Activated CD8-positive, alpha-beta T cell treated with anti-CD3 and anti-CD28 coated beads for 36 hours (primary cell): ENCODE data around the gene WASHC1. TPM values are rescaled to one million over a fixed set of nuclear protein-coding genes. Genes with fewer than 3 reads are reported as not detected.
"Not testable (repeated sequence)": the region's sequence is repeated elsewhere in the genome, so short reads cannot be mapped to it uniquely, and the experiment has no call there.

Experiments used
- ATAC-seq: fragments of 200-7000 bp; cut with Tn5 transposase; one replicate; pipeline ENCODE4 v1.10.0; 2021; ENCODE audit warnings: mild to moderate bottlenecking, moderate library complexity
- CTCF ChIA-PET: fragments of 350-600 bp; sonication (Branson Sonifier 250); formaldehyde crosslinking; loops from one replicate; lab custom pipeline; 2021; ENCODE audit warnings: antibody characterized with exemption; lab: Charles Lee
- POLR2A ChIA-PET: fragments of 350-600 bp; sonication (Branson Sonifier 250); formaldehyde crosslinking; loops from one replicate; lab custom pipeline; 2021; ENCODE audit warnings: antibody characterized with exemption; lab: Charles Lee
- DNase-seq: peaks from one replicate; pipeline ENCODE4 v3.0.0-alpha.2; 2020
- H3K27ac Mint-ChIP-seq: one replicate; pipeline ENCODE4 v1.8.0; 2021; ENCODE audit warnings: mild to moderate bottlenecking, mixed read lengths
- H3K27me3 Mint-ChIP-seq: one replicate; pipeline ENCODE4 v1.8.0; 2021; ENCODE audit warnings: mixed read lengths
- H3K36me3 Mint-ChIP-seq: one replicate; pipeline ENCODE4 v1.8.0; 2021; ENCODE audit warnings: low read depth, mixed read lengths
- H3K4me1 Mint-ChIP-seq: one replicate; pipeline ENCODE4 v1.8.0; 2021; ENCODE audit warnings: low read depth, mixed read lengths
- H3K4me3 Mint-ChIP-seq: one replicate; pipeline ENCODE4 v1.8.0; 2021; ENCODE audit warnings: mild to moderate bottlenecking, moderate library complexity, mixed read lengths
- H3K9me3 Mint-ChIP-seq: one replicate; pipeline ENCODE4 v1.8.0; 2021; ENCODE audit warnings: mixed read lengths
- intact Hi-C: fragments of 100-400 bp; cut with micrococcal nuclease; formaldehyde crosslinking; loops from one replicate; pipeline ENCODE4 v1.10.0; 2022
- total RNA-seq, 2 experiments: library from RNA; stranded (reverse); gene quantifications; one replicate each; pipeline ENCODE4 v1.2.3, GENCODE V29; 2021

Gene WASHC1
- total RNA-seq, 2 experiments from 2014 or later: 18.0 to 20.3 TPM

- H3K4me1 Mint-ChIP-seq, H3K9me3 Mint-ChIP-seq, POLR2A ChIA-PET, H3K4me3 Mint-ChIP-seq, H3K36me3 Mint-ChIP-seq, intact Hi-C loops, CTCF ChIA-PET, ATAC-seq, DNase-seq, H3K27ac Mint-ChIP-seq, H3K27me3 Mint-ChIP-seq: not testable (repeated sequence)
These were observed 15.2 kb upstream of the WASHC1 start for GRCh38 chr9:44416-44815.

- CTCF ChIA-PET, DNase-seq, H3K9me3 Mint-ChIP-seq, POLR2A ChIA-PET, H3K4me3 Mint-ChIP-seq, H3K27ac Mint-ChIP-seq, H3K4me1 Mint-ChIP-seq, ATAC-seq, H3K27me3 Mint-ChIP-seq, H3K36me3 Mint-ChIP-seq, intact Hi-C loops: not testable (repeated sequence)
These were observed 14.4 kb upstream of the WASHC1 start for GRCh38 chr9:43636-44035.

- H3K4me1 Mint-ChIP-seq, POLR2A ChIA-PET, H3K27ac Mint-ChIP-seq, H3K27me3 Mint-ChIP-seq, ATAC-seq, DNase-seq, H3K4me3 Mint-ChIP-seq, intact Hi-C loops, H3K36me3 Mint-ChIP-seq, CTCF ChIA-PET, H3K9me3 Mint-ChIP-seq: not testable (repeated sequence)
These were observed 13.9 kb upstream of the WASHC1 start for GRCh38 chr9:43116-43515.

GRCh38 chr9:41819-42218 is 12.6 kb upstream of the WASHC1 start:
- H3K27ac Mint-ChIP-seq, H3K4me3 Mint-ChIP-seq, H3K27me3 Mint-ChIP-seq, CTCF ChIA-PET, ATAC-seq, H3K36me3 Mint-ChIP-seq, H3K9me3 Mint-ChIP-seq, DNase-seq, POLR2A ChIA-PET, H3K4me1 Mint-ChIP-seq, intact Hi-C loops: not testable (repeated sequence)

- H3K4me1 Mint-ChIP-seq, POLR2A ChIA-PET, H3K36me3 Mint-ChIP-seq, intact Hi-C loops, H3K9me3 Mint-ChIP-seq, CTCF ChIA-PET, H3K27me3 Mint-ChIP-seq, ATAC-seq, DNase-seq, H3K27ac Mint-ChIP-seq, H3K4me3 Mint-ChIP-seq: not testable (repeated sequence)
These were observed 12.0 kb upstream of the WASHC1 start for GRCh38 chr9:41261-41676.

GRCh38 chr9:32308-32707 is 3.1 kb upstream of the WASHC1 start:
- DNase-seq, H3K4me3 Mint-ChIP-seq, intact Hi-C loops, POLR2A ChIA-PET, H3K36me3 Mint-ChIP-seq, H3K27me3 Mint-ChIP-seq, H3K4me1 Mint-ChIP-seq, H3K9me3 Mint-ChIP-seq, H3K27ac Mint-ChIP-seq, CTCF ChIA-PET, ATAC-seq: not testable (repeated sequence)

GRCh38 chr9:28775-29174 is 481 bp downstream of the WASHC1 start:
- H3K36me3 Mint-ChIP-seq, H3K9me3 Mint-ChIP-seq, H3K27ac Mint-ChIP-seq, ATAC-seq, H3K4me1 Mint-ChIP-seq, intact Hi-C loops, POLR2A ChIA-PET, DNase-seq, CTCF ChIA-PET, H3K4me3 Mint-ChIP-seq, H3K27me3 Mint-ChIP-seq: not testable (repeated sequence)

- H3K27ac Mint-ChIP-seq: not testable (repeated sequence)
These were observed 7.6 kb downstream of the WASHC1 start for GRCh38 chr9:21621-22020.

GRCh38 chr9:16875-17274 is 12.4 kb downstream of the WASHC1 start:
- H3K4me1 Mint-ChIP-seq, H3K27ac Mint-ChIP-seq, ATAC-seq, H3K27me3 Mint-ChIP-seq, H3K4me3 Mint-ChIP-seq, DNase-seq, H3K9me3 Mint-ChIP-seq, H3K36me3 Mint-ChIP-seq, POLR2A ChIA-PET, intact Hi-C loops, CTCF ChIA-PET: not testable (repeated sequence)

More at GRCh38 chr9:21621-22020, 7.6 kb downstream of the WASHC1 start:
- H3K27me3 Mint-ChIP-seq, H3K36me3 Mint-ChIP-seq, DNase-seq, intact Hi-C loops, ATAC-seq, POLR2A ChIA-PET, H3K9me3 Mint-ChIP-seq, H3K4me3 Mint-ChIP-seq, H3K4me1 Mint-ChIP-seq, CTCF ChIA-PET: not testable (repeated sequence)

GRCh38 chr9:14129-14809 is 15.0 kb downstream of the WASHC1 start:
- H3K36me3 Mint-ChIP-seq, H3K4me1 Mint-ChIP-seq, POLR2A ChIA-PET, ATAC-seq, H3K27ac Mint-ChIP-seq, DNase-seq, H3K4me3 Mint-ChIP-seq, intact Hi-C loops, H3K9me3 Mint-ChIP-seq, CTCF ChIA-PET, H3K27me3 Mint-ChIP-seq: not testable (repeated sequence)
